H9 (cell line): Measurements from ENCODE around the gene MCF2L2. TPM values are rescaled to one million over a fixed set of nuclear protein-coding genes. Genes with fewer than 3 reads are reported as not detected.

Experiments
- DNase-seq: peaks from one replicate; pipeline ENCODE4 v3.0.0-alpha.2; 2017
- H2AFZ ChIP-seq: one replicate; pipeline ENCODE4 v1.6.1; 2013; ENCODE audit warnings: mild to moderate bottlenecking, low read length, control low read depth, moderate library complexity
- H2AK5ac ChIP-seq: 2 replicates; pipeline ENCODE4 v1.6.1; 2013; ENCODE audit warnings: low read length, control low read depth, mixed read lengths; ENCODE audit not compliant: insufficient read length
- H2BK120ac ChIP-seq: one replicate; pipeline ENCODE4 v1.6.1; 2013; ENCODE audit warnings: low read depth, mild to moderate bottlenecking, low read length, control low read depth, inconsistent platforms; ENCODE audit not compliant: poor library complexity, severe bottlenecking
- H2BK12ac ChIP-seq: 2 replicates; pipeline ENCODE4 v1.6.1; 2013; ENCODE audit warnings: low read length, control low read depth, mixed read lengths, low read depth; ENCODE audit not compliant: insufficient read length
- H2BK15ac ChIP-seq: 2 replicates; pipeline ENCODE4 v1.6.1; 2013; ENCODE audit warnings: low read depth, low read length, control low read depth
- H2BK20ac ChIP-seq: one replicate; pipeline ENCODE4 v1.6.1; 2013; ENCODE audit warnings: low read depth, mild to moderate bottlenecking, low read length, control low read depth, inconsistent platforms; ENCODE audit not compliant: poor library complexity, severe bottlenecking
- H2BK5ac ChIP-seq: 2 replicates; pipeline ENCODE4 v1.6.1; 2013; ENCODE audit warnings: low read length, control low read depth, mixed read lengths; ENCODE audit not compliant: insufficient read length
- H3K14ac ChIP-seq: 2 replicates; pipeline ENCODE4 v1.6.1; 2013; ENCODE audit warnings: low read length, control low read depth; ENCODE audit not compliant: insufficient read depth
- H3K18ac ChIP-seq: 2 replicates; pipeline ENCODE4 v1.6.1; 2013; ENCODE audit warnings: low read depth, mild to moderate bottlenecking, mixed read lengths, low read length, control low read depth; ENCODE audit not compliant: insufficient read length
- H3K23ac ChIP-seq: 2 replicates; pipeline ENCODE4 v1.6.1; 2013; ENCODE audit warnings: low read length, control low read depth, mixed read lengths, low read depth; ENCODE audit not compliant: insufficient read length
- H3K23me2 ChIP-seq: 2 replicates; pipeline ENCODE4 v1.6.1; 2013; ENCODE audit warnings: low read depth, mild to moderate bottlenecking, mixed read lengths, low read length, control low read depth; ENCODE audit not compliant: insufficient read length, poor library complexity, severe bottlenecking
- H3K27ac ChIP-seq: 2 replicates; pipeline ENCODE4 v1.5.1; 2013; ENCODE audit warnings: low read length, control low read depth, mixed read lengths, low read depth; ENCODE audit not compliant: insufficient read length
- H3K27me3 ChIP-seq: 2 replicates; pipeline ENCODE4 v1.6.1; 2013; ENCODE audit warnings: low read length, control low read depth, inconsistent platforms; ENCODE audit not compliant: insufficient read depth
- H3K4ac ChIP-seq: 2 replicates; pipeline ENCODE4 v1.6.1; 2013; ENCODE audit warnings: low read depth, mild to moderate bottlenecking, control low read depth, inconsistent platforms, low read length, moderate library complexity
- H3K4me1 ChIP-seq: 2 replicates; pipeline ENCODE4 v1.6.1; 2013; ENCODE audit warnings: low read length, control low read depth, inconsistent platforms; ENCODE audit not compliant: insufficient read depth
- H3K4me2 ChIP-seq: 2 replicates; pipeline ENCODE4 v1.6.1; 2013; ENCODE audit warnings: low read length, control low read depth, mixed read lengths; ENCODE audit not compliant: insufficient read length, insufficient read depth
- H3K56ac ChIP-seq: 2 replicates; pipeline ENCODE4 v1.6.1; 2013; ENCODE audit warnings: low read depth, mild to moderate bottlenecking, mixed read lengths, low read length, control low read depth; ENCODE audit not compliant: insufficient read length
- H3K79me1 ChIP-seq: 2 replicates; pipeline ENCODE4 v1.6.1; 2013; ENCODE audit warnings: low read depth, mild to moderate bottlenecking, moderate library complexity, low read length, control low read depth, inconsistent platforms; ENCODE audit not compliant: insufficient read depth, poor library complexity, severe bottlenecking
- H3K79me2 ChIP-seq: 2 replicates; pipeline ENCODE4 v1.6.1; 2013; ENCODE audit warnings: low read length, control low read depth, inconsistent platforms; ENCODE audit not compliant: insufficient read depth
- H3K9ac ChIP-seq: 2 replicates; pipeline ENCODE4 v1.6.1; 2013; ENCODE audit warnings: low read length, control low read depth, mixed read lengths; ENCODE audit not compliant: insufficient read length; ENCODE audit errors: extremely low read depth
- H3K9me3 ChIP-seq: one replicate; pipeline ENCODE4 v1.6.1; 2013; ENCODE audit warnings: low read depth, low read length, inconsistent platforms; ENCODE audit not compliant: control insufficient read depth
- H3T11ph ChIP-seq: one replicate; pipeline ENCODE4 v1.6.1; 2013; ENCODE audit warnings: mild to moderate bottlenecking, low read length, control low read depth, inconsistent platforms
- H4K20me1 ChIP-seq: one replicate; pipeline ENCODE4 v1.6.1; 2013; ENCODE audit not compliant: control insufficient read depth, insufficient read length, insufficient read depth
- H4K5ac ChIP-seq: 2 replicates; pipeline ENCODE4 v1.6.1; 2013; ENCODE audit warnings: low read depth, mild to moderate bottlenecking, mixed read lengths, low read length, control low read depth; ENCODE audit not compliant: insufficient read length
- H4K8ac ChIP-seq: replicated peaks from 2 replicates; pipeline ENCODE4 v1.6.1; 2013; ENCODE audit warnings: low read length, control low read depth, mixed read lengths, low read depth; ENCODE audit not compliant: insufficient read length
- H4K91ac ChIP-seq: 2 replicates; pipeline ENCODE4 v1.6.1; 2013; ENCODE audit warnings: low read depth, mild to moderate bottlenecking, moderate library complexity, mixed read lengths, low read length, control low read depth; ENCODE audit not compliant: insufficient read length
- H3K27ac Mint-ChIP-seq, 3 experiments: 2 replicates in 2 of 3; 3 replicates in 1 of 3; pipeline ENCODE4 v1.8.0; 2020 to 2021; ENCODE audit warnings: mixed read lengths in 3 of 3, mild to moderate bottlenecking in 1 of 3, moderate library complexity in 1 of 3
- H3K27me3 Mint-ChIP-seq: 2 replicates; pipeline ENCODE4 v1.8.0; 2021; ENCODE audit warnings: low read depth, mild to moderate bottlenecking, moderate library complexity, mixed read lengths
- H3K36me3 Mint-ChIP-seq, 3 experiments: 2 replicates in 2 of 3; 3 replicates in 1 of 3; pipeline ENCODE4 v1.8.0; 2020 to 2021; ENCODE audit warnings: low read depth in 3 of 3, mixed read lengths in 3 of 3; ENCODE audit not compliant: insufficient read depth in 1 of 3
- H3K4me1 Mint-ChIP-seq, 2 experiments: 2 replicates each; pipeline ENCODE4 v1.8.0; 2020; ENCODE audit warnings: mixed read lengths in 2 of 2
- H3K4me3 Mint-ChIP-seq, 2 experiments: 2 replicates in 1 of 2; 3 replicates in 1 of 2; pipeline ENCODE4 v1.8.0; 2020 to 2021; ENCODE audit warnings: mild to moderate bottlenecking in 2 of 2, mixed read lengths in 2 of 2, moderate library complexity in 1 of 2
- H3K9me3 Mint-ChIP-seq, 2 experiments: 2 replicates in 1 of 2; 3 replicates in 1 of 2; pipeline ENCODE4 v1.8.0; 2020; ENCODE audit warnings: mild to moderate bottlenecking in 2 of 2, mixed read lengths in 2 of 2, moderate library complexity in 1 of 2
- WGBS: extraction: QIAGEN DNeasy Blood & Tissue Kit; methylation state at CpG from one replicate; pipeline ENCODE4 v1.1.7; 2013; ENCODE audit warnings: missing lambda C conversion rate, low lambda C conversion rate, mixed read lengths; ENCODE audit not compliant: insufficient read length; ENCODE audit errors: extremely low coverage; 5-methylcytosine and 5-hydroxymethylcytosine counted together
- total RNA-seq: library from RNA; stranded (reverse); gene quantifications from 2 replicates; pipeline ENCODE4 v1.2.1, GENCODE V29; 2021
- TF ChIP-seq, protein P1 (sequence below): fragments of 200-600 bp; sonication (generic); conservative IDR thresholded peaks from 3 replicates; pipeline ENCODE4 v1.8.0; 2021; ENCODE audit warnings: antibody characterized with exemption, mild to moderate bottlenecking

MCF2L2 gene
- total RNA-seq, 1 experiment from 2014 or later = 6.4 TPM

GRCh38 chr3:183259087-183259486 lies 169.3 kb downstream of the MCF2L2 start:
- Histone ChIP-seq H3K27ac (no peak overlapping the region), H3K14ac (no peak overlapping the region), H2BK12ac (no peak overlapping the region), H4K8ac (no peak overlapping the region), H3T11ph (no peak overlapping the region), H3K18ac (no peak overlapping the region), H3K4me2 (no peak overlapping the region), H4K5ac (no peak overlapping the region), H2BK120ac (no peak overlapping the region), H3K56ac (no peak overlapping the region), H3K27me3 (no peaks in the 10 kb centered on the region), H2BK5ac (no peak overlapping the region), H3K9ac (no peak overlapping the region), H3K9me3 (no peaks in the 10 kb centered on the region), H4K20me1 (no peaks in the 10 kb centered on the region), H3K23me2 (peaks cover 11% of the 10 kb centered on the region), H3K4me1 (peaks cover 6% of the 10 kb centered on the region; the same call in 1 of the 2 replicates), H3K23ac (no peak overlapping the region), H4K91ac (no peak overlapping the region), H3K79me2 (no peaks in the 10 kb centered on the region), H2BK15ac (no peak overlapping the region), H2AFZ (no peak overlapping the region), H3K79me1 (no peaks in the 10 kb centered on the region), H2AK5ac (no peak overlapping the region), H3K4ac (no peak overlapping the region), H2BK20ac (no peak overlapping the region)
- H3K27me3 Mint-ChIP-seq = peaks cover 9% of the 10 kb centered on the region
- H3K4me3 Mint-ChIP-seq = no peak overlapping the region
- WGBS = no CpG with 5 or more reads among the region's 3 CpGs
- H3K36me3 Mint-ChIP-seq = peaks cover 0 to 4% (median 4%) of the 10 kb centered on the region in 3 experiments; a peak in 2 of 7 replicates
- H3K27ac Mint-ChIP-seq = no peak overlapping the region
- no peak for DNase-seq
- H3K9me3 Mint-ChIP-seq = no peaks in the 10 kb centered on the region
- TF ChIP-seq, protein P1, sequence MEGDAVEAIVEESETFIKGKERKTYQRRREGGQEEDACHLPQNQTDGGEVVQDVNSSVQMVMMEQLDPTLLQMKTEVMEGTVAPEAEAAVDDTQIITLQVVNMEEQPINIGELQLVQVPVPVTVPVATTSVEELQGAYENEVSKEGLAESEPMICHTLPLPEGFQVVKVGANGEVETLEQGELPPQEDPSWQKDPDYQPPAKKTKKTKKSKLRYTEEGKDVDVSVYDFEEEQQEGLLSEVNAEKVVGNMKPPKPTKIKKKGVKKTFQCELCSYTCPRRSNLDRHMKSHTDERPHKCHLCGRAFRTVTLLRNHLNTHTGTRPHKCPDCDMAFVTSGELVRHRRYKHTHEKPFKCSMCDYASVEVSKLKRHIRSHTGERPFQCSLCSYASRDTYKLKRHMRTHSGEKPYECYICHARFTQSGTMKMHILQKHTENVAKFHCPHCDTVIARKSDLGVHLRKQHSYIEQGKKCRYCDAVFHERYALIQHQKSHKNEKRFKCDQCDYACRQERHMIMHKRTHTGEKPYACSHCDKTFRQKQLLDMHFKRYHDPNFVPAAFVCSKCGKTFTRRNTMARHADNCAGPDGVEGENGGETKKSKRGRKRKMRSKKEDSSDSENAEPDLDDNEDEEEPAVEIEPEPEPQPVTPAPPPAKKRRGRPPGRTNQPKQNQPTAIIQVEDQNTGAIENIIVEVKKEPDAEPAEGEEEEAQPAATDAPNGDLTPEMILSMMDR = no peak
- H3K4me1 Mint-ChIP-seq = peaks cover 15 to 22% of the 10 kb centered on the region in 2 experiments
